Cardiac fibroblast (primary cell): ENCODE results near the gene DDI2.

Experiments used
- DNase-seq, 2 donors: peaks; one replicate each; pipeline versions ENCODE4 v3.0.0 to v3.0.0-alpha.2; 2010; ENCODE audit warnings: low read depth in 2 of 2
- H3K4me3 ChIP-seq, 2 donors: replicated peaks in 1 of 2; 1 replicate in 1 of 2; 2 replicates in 1 of 2; pipeline ENCODE4 v1.5.1; 2011; ENCODE audit warnings: low read depth in 2 of 2, low read length in 2 of 2, mild to moderate bottlenecking in 2 of 2, moderate library complexity in 1 of 2
- CTCF ChIP-seq: IDR thresholded peaks from one replicate; pipeline ENCODE4 v1.5.1; 2011; ENCODE audit warnings: low read depth, mild to moderate bottlenecking, low read length, inconsistent platforms

The DDI2 gene

GRCh38 chr1:15708486-15709137 is 91.4 kb downstream of the DDI2 start:
- DNase-seq = no peak

GRCh38 chr1:15709226-15709625 is 92.0 kb downstream of the DDI2 start:
- TF ChIP-seq CTCF = no peak
- H3K4me3 ChIP-seq = no peak overlapping the region
- no peak for DNase-seq

More at GRCh38 chr1:15708486-15709137, 91.4 kb downstream of the DDI2 start:
- H3K4me3 ChIP-seq = no peak overlapping the region
- no peak for TF ChIP-seq CTCF

DNA sequence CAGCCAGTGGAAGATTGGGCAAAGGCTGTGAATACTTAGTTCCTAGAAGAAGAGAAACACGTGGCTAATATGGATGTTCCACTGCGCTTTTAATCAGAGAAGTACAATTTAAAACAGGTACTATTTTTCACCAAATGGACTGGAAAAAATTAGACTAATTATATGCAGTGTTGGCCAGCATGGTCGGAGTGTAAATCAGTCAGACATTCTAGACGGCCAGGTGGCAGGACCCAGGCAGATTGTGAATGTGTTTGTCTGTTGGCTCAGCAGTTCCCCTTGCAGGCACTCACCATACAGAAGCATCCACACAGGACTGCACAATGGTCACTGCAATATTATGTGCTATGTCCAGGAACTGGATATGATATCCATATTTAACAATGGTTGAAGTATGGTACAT is 94.9 kb downstream of the DDI2 start:
- H3K4me3 ChIP-seq = no peak overlapping the region
- no peak for DNase-seq
- no peak for TF ChIP-seq CTCF

DNA sequence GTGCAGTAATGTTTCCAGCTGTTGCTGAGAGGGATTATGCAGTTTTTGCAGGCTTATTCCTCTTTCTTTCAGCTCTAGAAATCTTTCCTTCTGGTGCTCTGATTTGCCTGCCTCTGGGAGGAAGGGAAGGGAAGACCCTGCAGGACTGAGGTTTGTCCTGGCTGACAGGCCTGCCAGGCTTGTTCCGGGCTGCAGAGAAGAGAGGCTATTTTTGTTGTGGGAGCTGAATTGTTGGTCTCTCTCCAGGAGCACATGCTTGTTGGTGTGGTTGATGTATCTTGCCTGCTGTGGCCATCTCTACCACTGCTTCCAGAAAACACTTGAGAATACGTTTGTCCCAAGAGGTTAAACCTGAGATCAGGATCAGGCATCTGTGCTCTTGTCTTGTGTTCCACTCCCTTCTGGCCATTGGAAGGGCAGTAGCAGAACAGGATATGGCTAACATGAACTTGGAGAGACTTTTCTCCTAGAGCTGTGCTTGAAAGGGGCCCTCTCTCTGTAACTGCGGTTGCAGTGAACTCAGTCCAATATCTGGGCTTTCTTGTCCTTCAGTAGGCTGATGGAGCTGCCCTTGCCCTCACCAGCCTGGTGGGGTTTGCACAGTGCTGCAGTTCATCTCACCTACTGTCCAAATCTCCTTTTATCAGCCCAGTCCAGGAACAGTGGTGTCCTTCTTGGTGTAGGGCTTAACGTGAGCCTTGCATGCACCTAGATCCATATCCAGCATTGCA is 97.3 kb downstream of the DDI2 start:
- DNase-seq = peak; percentile 36 to 89
- no peak overlapping the region for H3K4me3 ChIP-seq
- no peak for TF ChIP-seq CTCF

GRCh38 chr1:15717418-15718125 is 100.3 kb downstream of the DDI2 start:
- no peak for TF ChIP-seq CTCF
- peak in 1 of 2 donors; percentile 35 for DNase-seq
- no peak overlapping the region for H3K4me3 ChIP-seq

GRCh38 chr1:15718199-15718601 is 100.9 kb downstream of the DDI2 start:
- TF ChIP-seq CTCF = no peak
- DNase-seq = no peak
- no peak overlapping the region for H3K4me3 ChIP-seq
